Suppressor macrophage treated with lipopolysaccharide for 1 hour (primary cell): ENCODE data around the gene SH2D4B.

ENCODE experiments used
- DNase-seq, 3 donors: peaks; one replicate each; pipeline ENCODE4 v3.0.0-alpha.2; 2020 to 2022

Gene SH2D4B

GRCh38 chr10:80694930-80695329 is 157.2 kb downstream of the SH2D4B start:
- no peak for DNase-seq
